ENCODE data around the gene PRDM1.

PRDM1 gene

DNA sequence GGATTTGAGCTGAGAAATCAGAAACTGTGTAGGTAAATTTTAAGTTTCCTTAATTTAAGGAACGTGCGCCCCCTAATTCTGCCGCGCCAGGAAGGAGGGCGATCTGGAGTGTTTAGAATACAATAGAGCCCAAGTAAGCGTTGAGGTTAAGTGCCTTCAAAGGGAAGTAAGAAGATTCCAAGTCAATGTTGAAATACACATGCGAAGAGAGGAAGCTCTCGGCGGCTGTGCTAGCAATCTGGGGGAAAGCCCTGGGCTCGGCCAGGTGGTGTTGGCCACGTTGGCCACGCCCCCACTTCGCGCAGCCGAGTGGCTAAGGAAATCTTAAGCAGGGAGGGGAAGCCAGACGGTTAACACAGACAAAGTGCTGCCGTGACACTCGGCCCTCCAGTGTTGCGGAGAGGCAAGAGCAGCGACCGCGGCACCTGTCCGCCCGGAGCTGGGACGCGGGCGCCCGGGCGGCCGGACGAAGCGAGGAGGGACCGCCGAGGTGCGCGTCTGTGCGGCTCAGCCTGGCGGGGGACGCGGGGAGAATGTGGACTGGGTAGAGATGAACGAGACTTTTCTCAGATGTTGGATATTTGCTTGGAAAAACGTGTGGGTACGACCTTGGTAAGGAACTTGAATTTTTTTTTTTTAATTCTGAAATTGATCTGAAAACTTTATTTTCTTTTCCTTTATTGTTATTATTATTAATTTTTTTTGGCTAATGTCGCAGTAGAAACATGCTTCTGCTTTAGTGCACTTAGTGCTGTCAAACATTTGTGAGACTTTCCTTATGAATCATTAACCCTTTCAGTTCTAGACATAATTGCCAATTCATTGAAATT lies at the start of gene PRDM1:
PRDM1 (plus strand) TSS at position 353 of the 830 bp plus-strand sequence; CDS start at position 571, 218 bp downstream.
- DNase-seq, result peak; percentile 83

DNA sequence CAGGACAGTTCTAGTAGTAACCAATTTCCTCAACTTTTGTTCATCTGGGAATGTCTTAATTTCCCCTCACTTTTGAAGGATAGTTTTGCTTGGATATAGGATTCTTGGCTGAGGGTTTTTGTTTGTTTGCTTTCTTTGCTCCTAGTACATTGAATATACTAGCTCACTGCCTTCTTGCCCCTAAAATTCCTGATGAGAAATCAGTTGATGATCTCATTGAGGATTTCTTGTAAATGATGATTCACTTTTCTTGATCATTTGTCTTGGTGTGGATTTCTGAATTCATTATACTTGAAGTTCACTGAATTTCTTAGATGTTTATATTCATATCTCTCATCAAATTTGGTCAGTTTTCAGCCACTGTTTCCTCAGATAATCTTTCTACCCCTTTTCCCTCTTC lies 49.1 kb upstream of the PRDM1 start:
- no peak for DNase-seq

DNA sequence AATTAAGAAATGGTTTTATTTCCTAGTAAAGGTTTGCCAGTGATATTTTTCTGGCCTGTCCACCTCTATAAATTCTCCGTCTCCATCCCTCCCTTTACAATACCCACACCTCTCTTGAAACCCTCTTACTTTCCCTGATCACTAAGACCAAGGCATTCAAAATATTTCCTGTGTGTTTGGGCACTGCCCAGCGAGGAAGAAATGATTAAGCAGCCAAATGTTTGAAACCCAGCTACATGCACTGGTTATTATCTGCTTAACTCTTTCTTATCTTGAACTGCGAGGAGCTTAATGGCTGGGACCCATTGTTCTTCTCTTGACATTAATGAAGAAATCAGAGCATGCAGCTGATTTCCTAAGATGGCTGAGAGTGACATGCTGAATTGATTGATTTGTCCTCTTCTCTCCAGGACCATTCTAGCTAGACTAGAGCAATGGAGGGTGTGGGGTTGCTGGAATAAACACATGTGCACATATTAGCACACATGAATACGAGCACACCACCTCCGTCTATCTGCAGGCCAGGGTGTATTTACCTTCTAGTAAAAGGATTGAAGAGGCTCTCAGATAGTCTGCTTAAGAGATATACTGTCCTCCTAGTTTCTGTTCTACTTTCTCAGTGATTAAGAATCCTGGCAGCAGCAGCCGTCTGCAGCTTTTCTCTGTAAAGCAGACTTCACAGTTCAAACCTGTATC lies 46.1 kb upstream of the PRDM1 start:
- DNase-seq, result no peak

DNA sequence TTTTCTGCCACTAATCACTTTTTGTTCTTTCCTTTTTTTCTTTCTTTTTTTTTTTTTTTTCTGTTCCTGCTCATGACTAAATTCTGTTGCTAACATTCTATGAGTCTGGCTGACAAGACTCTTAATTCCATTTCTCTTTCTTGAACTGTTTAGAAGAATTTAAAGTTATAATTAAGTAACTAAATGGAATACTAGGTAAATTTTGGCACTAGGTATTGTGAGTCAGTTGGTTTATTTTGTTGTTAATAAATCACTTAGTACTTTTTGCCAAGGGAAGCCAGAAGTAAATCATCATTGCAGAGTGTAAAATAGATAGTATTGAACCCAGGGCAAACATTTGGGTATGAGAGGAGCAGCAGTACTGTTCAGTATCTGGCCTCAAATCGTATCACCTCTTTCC lies 42.0 kb upstream of the PRDM1 start:
- DNase-seq, result no peak

DNA sequence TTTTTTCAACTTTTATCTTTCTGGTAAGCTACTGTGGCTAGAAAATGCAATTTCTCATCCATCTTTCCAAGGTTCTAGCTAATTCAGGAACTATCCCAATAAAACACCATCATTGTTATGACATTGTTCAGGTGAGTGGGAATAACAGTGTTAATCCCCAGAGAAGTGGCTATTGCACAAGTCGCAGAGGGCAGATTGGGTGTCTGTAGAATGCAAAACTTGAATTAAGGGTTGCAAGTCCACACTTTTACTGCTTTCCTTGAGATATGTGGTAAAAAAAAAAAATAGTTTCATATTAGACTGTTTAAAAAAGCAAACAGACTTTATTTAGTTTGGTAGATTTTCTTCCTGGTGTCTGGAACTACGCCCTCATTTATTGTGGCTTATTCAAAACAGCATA lies 41.1 kb upstream of the PRDM1 start:
- no peak for DNase-seq

DNA sequence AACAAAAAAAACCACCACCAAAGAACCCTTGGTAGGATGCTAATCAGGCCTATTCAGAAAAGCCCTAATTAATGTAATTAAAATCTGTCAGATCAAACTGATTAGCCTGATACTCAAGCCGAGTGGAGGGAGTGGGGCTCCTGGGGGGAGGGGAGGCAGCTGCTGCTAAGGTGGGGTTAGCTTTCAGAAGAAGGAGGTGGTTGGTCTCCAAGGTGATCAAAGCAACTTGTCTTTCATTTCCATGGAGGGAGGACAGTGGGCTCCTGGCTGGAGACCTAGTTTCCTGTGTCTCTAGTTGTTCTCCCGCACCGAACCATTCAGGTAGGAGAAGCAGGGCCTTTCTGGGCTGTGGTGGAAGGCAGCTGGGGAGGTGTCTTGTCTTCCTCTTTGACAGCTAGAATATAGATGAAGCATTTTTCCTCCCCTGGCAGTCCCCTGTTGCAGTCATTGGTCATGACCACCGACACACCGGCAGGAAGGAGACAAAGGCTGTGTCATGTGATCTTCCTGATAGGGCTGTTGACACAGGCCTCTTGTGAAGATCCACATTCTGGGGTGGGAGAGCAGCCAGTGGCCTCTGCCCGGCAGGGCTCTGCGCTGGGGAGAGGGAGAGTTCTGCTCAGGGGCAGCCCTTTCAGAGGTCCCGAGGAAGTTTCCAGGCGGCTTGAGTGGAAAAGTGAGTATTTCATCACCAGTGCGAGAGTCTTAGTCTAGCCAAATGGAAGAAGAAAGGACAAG lies 39.9 kb upstream of the PRDM1 start:
- no peak for DNase-seq

DNA sequence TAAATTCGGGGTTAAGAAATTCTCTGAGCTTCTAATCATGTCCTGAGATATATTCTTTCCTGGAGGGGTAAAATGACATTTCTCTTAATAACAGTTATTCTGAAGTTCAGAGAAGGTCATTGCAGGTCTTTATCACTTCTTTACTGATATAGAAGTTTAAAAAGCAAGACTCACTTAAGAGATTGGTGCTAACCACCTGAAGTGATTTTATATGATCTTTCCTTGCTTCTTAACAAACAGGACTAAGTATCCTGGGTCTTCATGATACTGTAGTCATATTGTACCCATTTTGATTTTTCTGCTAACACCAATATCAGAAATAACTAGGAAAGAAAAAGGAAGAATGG lies 39.3 kb upstream of the PRDM1 start:
- DNase-seq, result no peak

DNA sequence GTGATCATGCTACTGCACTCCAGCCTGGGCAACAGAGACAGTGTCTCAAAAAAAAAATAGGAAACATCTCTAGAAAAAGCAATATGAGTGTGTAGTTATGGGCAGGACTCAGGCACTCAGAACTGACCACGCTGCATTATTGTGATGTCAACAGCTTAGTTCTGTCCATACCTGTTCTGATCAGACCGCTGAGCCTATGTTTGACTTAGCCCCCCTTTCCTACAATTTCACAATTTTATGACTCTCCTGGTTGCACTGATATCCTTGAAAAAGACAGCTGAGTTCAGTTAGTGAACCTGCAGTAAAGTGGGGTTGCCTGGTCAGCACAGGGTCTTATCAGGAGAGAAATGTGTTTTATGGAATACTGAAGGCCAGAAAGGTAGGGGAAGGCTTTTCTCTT lies 37.8 kb upstream of the PRDM1 start:
- DNase-seq, result no peak

DNA sequence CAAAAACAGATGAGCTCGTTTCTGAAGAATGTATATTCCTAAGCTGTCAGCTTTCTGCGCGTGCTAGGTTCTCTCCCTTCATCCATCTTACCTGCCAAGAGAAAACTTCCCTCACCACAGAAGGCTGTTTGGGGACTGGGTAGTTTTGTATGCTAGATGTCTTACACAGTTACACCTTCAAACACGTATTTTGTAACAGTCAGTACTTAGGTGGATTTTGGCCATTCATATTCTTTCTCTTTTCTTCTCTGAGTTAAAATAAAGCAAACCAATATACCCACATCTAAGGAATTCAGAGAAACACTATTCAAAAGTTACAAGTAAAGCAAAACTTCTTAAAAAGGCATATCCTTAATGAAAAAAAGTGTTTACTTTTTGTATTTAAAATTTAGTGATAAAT lies 35.6 kb upstream of the PRDM1 start:
- DNase-seq, result no peak

DNA sequence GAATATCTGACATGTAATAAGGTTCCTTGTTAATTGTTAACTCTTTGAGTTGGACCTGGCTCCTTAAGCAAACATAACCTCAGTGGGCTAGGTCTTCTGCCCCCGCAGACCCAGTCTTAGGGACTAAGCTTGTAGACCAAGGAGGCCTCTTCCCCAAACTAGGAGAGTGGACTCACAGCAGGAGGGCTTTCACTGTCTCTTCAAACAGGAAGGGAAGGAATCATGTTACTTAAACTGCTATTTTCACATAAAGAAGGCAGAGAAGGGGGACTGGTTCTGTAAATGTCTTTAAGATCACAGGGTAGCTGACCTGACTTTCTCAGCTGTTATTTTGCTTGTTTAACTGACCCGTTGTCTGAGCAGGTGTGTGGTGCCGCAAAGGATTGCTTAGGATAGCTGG lies 34.9 kb upstream of the PRDM1 start:
- DNase-seq, result no peak

DNA sequence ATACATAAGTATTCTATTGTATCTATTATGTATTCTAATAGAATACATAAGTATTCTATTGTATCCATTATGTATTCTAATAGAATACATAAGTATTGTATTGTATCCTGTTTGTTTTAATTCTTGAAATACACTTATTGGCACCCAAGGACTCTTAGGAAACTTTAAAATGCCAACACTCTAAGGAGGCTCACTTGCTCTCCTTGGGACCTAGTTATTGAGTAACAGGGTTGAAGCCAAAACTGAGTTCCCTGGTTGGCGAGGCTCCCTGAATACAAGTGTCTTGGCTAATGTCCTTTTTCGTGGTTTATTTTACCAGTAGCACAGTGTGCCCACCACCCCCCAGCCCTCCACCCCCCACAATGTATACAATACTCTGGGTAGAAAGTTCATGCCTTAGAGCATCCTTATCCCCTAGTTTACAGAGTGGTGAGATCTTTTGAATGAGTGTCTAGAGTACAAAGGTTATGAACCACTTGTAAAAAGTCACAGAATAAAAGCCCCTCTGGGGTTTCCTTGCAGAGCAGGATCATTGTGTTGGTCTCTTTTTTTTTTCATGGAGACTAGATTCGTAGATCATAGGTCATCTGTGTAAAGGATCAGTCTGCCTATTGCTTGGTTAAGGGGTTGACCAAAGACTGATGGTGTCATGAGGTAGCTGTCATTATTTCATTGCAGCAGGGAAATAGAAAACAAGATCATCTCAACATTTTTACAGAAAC lies 32.5 kb upstream of the PRDM1 start:
- no peak for DNase-seq

DNA sequence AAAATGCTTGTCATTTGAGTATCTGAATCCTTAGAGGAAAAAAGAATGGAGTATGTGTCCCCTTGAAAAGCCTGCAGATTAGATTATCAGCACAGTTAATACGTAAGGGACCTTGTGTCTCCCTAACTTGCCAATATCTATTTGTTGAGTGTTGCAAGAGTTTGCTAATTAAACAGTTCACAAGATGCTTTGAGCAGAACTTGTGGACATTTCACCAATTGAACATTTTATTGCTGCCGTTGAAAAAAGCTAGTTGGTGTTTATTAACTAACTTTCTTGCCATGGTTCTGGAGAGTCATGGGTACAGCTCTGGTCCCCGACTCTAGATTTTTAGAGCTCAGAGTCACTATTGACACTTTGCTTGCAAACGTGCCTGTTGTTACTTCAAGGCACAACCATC lies 30.6 kb upstream of the PRDM1 start:
- DNase-seq, result no peak

DNA sequence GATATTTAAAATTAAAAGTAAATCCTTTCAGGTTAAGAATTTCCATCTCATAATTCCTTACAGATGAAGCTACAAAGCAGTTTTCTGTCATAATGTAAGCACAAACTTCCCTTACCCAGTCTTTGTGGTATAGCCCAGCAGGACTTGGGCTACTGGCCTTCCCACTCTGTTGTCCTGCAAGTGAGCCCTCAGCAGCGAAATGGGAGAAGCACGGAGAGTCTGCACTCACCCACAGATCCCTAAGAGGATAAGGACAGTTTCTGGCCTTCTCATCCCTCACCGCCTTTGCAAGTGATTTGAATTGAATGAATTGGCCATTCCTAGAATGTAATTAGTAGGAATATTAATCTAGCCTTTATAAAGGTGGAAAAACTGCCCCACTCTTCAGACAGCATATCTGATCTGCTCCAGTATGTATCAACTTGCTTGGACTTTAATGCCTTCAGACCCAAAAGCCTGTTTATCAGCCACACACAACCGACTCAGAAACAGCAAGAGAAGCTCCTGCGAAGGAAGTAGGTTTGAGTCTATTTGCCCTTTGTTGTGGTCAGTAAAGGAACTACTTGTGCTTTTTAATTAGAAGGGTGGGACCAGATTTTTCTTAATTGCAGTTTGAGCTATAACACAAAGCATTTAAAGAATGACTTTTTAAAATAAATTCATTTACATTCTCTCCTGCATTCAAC lies 29.9 kb upstream of the PRDM1 start:
- no peak for DNase-seq

DNA sequence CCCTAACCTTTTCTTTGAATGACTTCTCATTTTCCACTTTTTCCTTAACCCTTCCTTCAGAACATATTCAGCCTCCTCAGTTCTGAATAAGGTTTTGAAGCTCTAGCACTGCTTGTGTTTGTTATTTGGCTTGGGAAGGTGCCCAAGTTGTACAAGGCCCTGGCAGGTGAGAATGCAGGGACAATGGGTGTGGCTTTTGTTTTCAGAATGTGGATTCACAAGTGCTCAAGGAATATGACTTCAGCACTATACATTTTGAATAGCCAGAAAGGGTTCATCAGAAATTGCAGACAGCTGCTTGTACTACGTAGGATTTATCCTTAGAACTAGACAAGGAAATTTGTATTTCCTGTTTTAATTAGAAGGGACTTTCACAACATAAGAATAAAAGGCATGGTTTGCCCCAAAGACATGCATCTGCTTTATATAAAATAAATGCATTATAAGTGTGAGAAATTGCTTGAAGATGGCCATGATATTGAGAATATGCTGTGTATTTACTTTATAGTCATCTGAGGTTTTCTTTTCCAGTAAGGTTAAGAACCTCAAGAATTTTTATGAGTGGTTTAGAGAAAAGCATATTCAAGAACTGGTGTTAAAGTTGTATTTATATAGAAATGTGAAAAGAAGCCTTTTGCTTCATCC lies 29.3 kb upstream of the PRDM1 start:
- no peak for DNase-seq

DNA sequence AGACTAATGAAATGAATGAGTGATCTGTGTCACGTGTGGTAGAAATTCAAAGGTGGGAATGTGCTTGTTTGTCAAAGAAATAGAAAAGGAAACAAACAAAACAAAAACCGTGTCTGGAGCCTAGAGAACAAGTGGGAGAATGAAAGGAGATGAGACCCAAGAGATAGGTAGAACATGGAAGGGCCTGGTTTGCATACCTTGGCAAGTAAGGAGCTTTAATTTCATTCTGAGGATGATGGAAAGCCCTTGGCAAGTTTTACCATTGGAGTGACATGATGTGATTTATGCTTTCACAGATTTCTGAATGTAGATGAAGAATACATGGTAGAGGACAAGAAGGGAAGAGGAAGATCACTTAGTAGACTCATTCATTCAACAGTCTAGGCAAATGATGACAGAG lies 26.8 kb upstream of the PRDM1 start:
- no peak for DNase-seq

DNA sequence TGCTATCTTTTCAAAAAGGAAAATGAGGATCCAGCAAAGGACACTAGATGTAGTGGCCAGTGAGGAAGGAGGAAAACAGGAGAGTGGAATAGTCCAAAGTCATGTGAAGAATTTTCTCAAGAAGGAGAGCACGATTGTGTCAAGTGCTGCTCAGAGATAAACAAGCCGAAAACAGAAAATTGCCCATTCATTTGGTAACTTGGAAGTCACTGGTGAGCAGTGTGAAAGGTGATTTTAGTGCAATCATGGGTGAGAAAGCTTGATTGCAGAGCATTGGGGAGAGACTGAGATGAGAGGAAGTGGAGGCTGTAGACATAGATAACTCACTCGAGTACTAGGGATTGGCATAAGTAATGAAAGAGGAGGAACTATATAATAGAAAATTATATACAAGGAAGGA lies 26.0 kb upstream of the PRDM1 start:
- no peak for DNase-seq

DNA sequence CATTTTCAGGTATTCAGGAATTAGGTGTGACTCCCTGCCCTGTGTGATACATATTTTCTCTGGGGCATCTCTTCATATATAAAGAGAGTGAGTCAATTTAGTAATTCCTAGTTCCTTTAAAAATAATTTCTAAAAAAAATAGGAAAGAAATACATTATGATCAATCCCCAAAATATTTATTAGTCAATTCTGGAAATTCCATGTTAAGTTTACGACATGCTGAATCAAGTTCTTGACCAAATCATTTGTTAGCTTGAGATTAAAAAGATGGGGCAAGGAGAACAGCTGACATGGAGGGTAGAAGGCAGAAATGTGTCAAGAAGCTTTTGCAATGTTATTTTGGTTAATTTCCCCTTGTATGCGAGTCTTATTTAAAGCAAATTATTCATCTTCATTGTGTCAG lies 22.7 kb upstream of the PRDM1 start:
- no peak for DNase-seq

DNA sequence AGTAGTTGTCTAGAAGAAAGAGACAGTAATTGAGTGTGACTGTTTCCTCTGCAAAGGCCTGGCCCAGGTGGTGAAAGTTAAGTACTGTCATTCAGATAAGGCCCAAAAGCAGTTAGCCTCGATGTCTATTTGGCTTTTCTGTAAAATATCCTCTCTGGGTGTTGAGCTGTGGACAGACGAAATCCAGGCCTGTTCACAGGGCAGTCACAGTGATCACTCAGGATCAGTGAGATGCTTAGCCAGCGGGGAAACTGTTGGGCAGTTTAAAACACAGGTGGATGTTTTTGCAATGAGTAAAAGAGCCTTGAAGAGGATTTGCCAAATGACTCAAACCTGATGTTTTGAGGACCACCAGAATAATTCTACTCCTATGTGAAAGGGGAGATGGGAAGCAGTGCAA lies 22.0 kb upstream of the PRDM1 start:
- no peak for DNase-seq

DNA sequence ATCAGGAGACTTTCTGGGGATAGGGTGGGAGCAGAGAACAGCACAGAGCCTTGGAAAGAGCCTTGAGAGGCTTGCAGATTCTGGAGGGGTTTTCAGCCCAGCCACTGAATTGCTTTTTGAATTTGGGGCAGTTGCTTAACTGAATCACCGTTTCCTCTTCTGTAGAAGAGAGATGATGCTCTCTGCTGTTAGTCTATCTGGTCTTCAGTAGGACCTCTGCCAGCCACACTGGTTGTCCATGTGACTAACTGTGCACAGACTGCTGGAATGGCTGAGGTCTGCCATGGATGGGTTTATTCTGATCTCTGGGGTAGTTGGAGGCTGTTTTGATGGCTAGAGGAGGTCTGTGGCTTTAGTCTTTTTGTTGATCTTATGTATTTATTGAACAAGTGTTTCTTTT lies 21.4 kb upstream of the PRDM1 start:
- DNase-seq, result no peak

DNA sequence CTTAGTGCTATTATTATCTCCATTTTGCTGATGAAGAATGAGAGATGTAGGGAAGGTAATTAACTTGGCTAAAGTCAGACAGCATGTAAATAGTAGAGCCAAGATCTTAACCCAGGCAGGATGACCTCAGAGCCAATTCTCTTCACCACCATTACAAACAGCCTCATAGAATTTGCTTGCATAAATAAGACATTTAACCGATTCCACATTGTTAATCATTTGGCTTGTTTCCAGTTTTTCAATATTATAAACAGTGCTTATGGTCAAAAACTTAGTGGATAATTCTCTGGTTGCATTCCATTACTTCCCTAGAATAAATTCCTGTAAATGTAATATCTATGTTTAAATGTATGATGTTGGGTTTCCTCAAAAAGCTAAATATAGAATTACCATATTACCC lies 19.1 kb upstream of the PRDM1 start:
- no peak for DNase-seq

DNA sequence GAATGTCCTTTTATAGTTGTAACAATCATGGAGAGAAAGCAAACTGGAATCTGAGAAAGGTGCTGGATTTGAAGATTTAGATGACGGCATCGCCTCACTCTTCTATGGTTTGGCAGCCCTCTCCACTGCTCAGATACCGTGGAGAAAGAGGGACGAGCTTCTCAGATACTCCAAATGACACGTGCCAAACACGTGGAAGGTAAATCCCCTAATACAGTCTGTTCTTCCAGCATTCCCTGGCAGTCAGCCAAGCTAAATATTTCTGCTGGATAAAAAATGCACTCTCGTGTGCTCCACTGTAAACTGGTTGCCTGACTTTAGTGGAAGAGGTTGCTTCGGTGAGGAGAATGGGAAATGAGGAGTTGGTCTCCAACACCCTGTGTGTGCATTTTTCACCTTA lies 16.7 kb upstream of the PRDM1 start:
- DNase-seq, result no peak

DNA sequence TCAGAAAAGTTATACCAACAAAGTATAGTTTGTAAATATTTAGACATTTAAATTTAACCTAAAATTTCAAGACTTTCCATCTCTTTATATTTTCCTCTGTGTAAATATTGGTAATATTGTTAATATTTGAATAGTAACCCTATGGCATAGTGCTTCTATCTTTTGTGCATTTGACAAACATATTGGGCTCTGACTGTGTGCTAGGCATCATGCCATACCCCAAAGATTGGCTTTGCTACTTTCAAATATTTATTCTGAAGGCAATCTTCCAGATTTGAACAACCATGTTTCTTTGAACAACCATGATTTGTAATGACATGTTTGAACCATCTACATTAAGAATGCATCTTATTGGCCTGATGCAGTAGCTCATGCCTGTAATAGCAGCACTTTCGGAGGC lies 15.5 kb upstream of the PRDM1 start:
- no peak for DNase-seq
